HG02678 (cell line): ENCODE results near the gene CHRNE.
"Not testable (repeated sequence)": the region's sequence is repeated elsewhere in the genome, so short reads cannot be mapped to it uniquely, and the experiment has no call there.

Source experiments
- ATAC-seq: cut with Tn5 transposase; IDR thresholded peaks from one replicate; pipeline ENCODE4 v1.9.1; 2021; ENCODE audit warnings: mild to moderate bottlenecking, moderate library complexity; ENCODE audit not compliant: unreplicated experiment

CHRNE gene

DNA sequence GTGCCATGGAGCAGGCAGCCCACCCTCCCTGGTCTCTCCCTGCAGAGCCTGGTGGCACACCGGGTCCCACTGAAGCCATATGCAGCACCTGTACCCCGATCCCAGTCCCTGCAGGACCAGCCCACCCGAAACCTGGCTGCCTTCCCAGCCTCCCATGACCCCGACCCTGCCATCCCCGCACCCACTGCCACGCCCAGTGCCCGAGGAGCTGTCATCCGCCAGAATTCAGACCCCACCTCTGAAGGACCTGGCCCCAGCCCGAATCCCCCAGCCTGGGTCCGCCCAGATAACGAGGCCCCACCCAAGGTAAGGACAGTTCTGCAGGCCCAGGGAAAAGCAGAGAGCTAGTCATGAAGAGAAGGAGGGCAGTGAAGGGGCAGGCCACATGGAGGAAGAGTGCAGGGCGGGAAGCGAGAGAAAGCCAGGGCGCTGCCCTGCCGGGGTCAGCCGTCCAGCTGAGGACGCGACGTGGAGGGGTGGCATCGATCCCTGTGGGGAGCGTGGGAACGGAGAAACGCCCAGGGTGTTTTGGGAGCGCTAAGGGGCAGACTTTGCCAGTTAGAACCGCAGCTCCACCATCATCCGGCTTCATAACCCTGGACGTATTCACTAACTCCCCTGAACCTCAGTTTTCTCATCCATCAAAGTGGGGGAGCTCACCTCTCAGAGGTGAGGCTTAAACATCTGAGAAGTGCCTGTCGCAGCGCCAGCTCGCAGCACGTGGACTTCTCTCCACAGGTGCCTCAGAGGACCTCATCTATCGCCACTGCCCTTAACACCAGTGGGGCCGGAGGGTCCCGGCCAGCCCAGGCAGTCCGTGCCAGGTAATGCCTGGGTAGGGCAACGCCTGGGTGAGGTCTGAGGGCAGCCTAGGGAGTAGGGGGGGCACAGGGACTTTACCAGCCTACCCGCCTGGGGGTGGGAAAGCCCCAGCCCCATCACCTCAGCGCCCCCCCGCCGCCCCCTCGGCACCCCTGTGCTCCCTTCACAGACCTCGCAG lies 11.2 kb downstream of the CHRNE start:
- ATAC-seq = no peak

DNA sequence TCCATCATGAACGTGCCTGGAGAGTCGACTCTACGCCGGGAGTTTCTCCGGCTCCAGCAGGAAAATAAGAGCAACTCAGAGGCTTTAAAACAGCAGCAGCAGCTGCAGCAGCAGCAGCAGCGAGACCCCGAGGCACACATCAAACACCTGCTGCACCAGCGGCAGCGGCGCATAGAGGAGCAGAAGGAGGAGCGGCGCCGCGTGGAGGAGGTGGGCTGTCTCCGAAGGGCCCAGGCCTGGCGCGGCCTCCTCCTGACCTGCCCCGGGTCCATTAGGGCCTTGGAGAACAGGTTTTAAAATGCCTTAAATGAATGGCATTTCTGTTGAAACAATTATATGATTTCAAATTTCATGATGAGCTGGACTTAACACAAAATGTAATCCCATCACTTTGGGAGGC lies 15.3 kb downstream of the CHRNE start:
- no peak for ATAC-seq

DNA sequence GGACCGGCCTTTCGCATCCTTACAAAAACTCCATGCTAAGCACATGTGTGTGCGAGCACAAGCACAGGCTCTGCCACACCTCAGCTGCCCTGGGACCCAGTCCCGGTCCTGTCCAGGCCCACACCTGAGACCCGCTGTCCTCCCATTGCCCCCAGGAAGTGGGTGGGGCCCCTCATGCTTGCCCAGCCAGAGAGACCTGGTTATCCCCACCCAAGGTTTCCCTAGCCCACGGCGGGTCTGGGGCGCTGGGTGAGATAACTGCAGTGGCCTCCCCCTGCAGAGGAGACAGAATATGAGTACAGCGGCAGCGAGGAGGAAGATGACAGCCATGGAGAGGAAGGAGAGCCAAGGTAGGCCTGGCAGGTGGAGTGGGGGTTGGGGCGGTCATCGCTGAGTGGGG lies 16.1 kb downstream of the CHRNE start:
- ATAC-seq = no peak

GRCh38 chr17:4884489-4884888 lies 18.4 kb downstream of the CHRNE start:
- ATAC-seq = no peak

GRCh38 chr17:4881761-4882555 lies 20.9 kb downstream of the CHRNE start:
- ATAC-seq = no peak

DNA sequence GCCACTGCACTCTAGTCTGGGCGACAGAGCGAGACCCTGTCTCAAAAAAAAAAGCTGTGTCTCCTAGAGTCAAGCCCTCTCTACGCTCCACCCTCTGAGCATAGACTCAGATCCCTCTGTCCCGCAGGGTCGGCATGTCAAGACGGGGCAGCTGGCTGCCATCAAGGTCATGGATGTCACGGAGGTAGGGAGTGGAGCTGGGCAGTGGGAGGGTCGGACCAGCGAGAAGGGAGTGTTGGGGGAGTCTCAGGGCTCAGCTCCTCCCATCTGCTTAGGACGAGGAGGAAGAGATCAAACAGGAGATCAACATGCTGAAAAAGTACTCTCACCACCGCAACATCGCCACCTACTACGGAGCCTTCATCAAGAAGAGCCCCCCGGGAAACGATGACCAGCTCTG lies 22.0 kb downstream of the CHRNE start:
- ATAC-seq = no peak

DNA sequence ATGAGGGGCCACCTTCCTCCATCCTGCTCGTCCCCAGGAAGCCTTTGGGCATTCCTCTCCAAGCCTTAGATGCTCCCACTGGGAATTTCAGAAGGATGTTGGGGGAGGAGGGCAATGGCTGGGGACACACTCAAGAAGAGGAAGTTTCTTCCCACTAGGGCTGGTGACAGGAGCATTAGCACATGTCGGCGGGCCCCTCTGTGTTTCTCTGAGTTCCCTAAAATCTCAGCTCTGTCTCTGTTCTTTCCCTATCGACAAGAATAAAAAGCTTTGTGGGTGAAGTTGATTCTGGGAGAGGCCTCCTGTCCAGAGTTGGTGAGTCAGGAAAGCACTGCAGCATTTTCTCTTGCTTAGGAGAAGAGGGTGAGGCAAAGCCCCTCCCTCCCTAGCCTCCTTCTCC lies 23.3 kb downstream of the CHRNE start:
- no peak for ATAC-seq

DNA sequence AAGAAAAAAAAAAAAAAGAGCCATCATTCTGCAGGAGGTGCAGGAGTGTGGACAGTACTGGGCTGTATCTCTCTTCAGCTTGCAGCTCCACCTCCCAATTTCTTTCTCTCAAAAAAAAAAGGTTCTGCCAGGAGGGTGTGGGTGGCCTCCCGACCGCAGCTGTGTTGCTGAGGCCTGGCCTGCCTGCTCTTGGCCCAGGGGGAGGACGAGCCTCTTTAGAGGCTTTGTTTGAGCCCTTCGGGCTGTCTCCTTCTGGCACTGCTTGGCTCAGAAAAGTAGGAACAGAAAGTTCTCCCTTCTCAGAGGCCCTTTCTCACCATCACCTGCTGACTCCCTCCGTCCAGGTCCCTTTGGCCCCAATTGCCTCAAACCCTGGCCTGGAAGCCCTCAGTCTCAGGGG lies 25.8 kb downstream of the CHRNE start:
- no peak for ATAC-seq

DNA sequence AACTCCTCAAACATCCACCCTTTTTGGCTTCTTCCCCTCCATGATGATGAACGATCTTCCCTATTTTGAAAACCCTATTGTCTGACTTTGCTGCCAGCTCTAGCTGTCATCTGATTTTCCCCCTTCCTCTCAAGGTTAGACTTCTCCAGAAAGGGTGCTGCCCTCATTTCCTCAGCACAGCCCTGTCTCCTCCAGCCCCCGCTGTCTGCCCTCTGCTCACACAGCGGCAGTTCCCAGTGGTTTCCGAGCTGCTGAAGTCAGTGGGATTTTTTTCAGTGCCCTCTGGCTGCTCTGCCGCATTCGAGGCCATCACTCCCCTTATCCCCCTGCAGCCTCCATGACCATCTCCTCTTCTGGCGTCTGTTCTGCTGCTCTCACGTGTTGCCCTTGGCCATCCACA lies 30.1 kb downstream of the CHRNE start:
- no peak for ATAC-seq

- ATAC-seq = no peak
Observed at GRCh38 chr17:4870855-4871254, 32.0 kb downstream of the CHRNE start.

- ATAC-seq = not testable (repeated sequence)
Observed at GRCh38 chr17:4869058-4869998, 33.6 kb downstream of the CHRNE start.

DNA sequence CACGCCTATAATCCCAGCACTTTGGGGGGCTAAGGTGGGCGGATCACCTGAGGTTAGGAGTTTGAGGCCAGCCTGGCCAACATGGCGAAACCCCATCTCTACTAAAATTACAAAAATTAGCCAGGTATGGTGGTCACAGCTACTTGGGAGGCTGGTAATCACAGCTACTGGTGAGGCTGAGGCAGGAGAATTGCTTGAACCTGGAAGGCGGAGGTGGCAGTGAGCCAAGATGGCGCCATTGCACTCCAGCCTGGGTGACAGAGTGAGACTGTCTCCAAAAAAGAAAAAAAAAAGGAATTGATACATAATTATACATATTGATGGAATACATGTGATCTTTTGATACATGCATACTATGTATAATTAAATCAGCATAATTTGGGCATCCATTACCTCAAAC lies 35.4 kb downstream of the CHRNE start:
- ATAC-seq = not testable (repeated sequence)

GRCh38 chr17:4863321-4863720 lies 39.6 kb downstream of the CHRNE start:
- ATAC-seq = no peak

- ATAC-seq = no peak
Observed at GRCh38 chr17:4862720-4863119, 40.2 kb downstream of the CHRNE start.

DNA sequence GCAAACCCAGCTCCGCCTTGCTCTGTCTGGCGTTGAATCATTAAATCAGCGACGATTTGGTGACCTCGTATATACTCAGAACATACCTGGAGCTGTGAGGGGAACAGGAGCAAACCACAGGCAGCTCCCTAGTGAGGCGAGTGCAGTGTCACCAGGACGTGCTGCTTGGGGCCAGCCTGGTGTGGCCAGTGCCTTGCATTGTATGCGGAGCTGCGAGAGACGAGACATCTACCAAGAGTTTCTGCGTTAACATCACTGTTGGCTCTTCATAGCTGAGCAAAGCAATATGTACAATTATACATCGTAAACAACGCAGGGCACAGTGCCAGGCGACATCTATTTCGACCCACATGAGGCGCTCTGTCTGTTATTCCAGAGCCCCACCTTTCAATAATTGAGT lies 41.8 kb downstream of the CHRNE start:
- ATAC-seq = no peak

- ATAC-seq = no peak
Observed at GRCh38 chr17:4860651-4861050, 42.2 kb downstream of the CHRNE start.

DNA sequence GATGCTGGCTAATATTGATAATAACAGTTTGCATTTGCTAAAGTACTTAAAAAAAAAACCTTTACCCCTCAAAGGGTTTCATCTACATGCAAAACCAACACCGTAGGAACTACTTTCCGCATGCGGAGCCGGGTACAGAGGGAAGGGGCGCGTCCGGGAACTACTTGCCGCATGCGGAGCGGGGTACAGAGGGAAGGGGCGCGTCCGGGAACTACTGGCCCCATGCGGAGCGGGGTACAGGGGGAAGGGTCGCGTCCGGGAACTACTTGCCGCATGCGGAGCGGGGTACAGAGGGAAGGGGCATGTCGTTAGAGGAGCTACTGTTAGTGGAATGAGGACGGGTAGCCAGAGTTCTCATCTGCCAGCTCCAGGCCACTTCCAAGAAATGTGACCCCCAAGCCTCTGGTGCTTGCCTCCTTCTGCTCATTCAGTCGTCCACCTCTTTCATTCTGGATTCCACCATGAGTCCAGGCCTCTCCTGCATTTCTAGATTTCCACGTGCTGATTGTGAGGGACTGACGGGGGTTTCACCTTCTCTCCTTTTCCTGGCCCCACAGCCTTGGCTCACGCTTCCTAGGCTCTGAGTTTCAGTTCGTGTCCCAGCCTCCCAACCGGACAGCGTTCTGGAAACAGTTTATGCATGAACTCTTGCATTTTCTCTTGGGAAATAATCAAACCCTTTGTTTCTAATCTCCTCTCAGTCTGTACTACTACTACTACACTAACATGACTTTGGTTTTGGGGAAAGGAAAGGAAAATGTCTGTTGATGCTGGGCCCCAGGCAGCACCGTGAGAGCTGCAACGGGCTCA lies 42.9 kb downstream of the CHRNE start:
- no peak for ATAC-seq

DNA sequence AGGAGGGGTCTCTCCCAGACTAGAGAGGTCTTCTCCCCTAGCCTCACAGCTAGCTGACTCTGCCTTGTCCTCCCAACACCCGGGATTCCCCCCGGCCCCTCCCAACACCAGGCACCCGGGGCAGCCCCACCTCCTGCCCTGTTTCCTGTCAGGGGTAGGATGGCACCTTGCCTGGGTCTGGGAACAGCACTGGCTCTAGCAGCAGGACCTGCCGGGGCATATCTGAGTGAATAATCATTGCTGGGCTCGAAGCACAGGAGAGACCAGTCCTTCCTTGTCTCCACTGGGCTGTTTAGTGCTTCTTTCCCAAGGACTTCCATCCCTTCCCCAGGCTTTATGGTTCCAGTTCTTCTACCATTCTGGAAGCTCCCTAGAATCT lies 44.0 kb downstream of the CHRNE start:
- ATAC-seq = no peak

DNA sequence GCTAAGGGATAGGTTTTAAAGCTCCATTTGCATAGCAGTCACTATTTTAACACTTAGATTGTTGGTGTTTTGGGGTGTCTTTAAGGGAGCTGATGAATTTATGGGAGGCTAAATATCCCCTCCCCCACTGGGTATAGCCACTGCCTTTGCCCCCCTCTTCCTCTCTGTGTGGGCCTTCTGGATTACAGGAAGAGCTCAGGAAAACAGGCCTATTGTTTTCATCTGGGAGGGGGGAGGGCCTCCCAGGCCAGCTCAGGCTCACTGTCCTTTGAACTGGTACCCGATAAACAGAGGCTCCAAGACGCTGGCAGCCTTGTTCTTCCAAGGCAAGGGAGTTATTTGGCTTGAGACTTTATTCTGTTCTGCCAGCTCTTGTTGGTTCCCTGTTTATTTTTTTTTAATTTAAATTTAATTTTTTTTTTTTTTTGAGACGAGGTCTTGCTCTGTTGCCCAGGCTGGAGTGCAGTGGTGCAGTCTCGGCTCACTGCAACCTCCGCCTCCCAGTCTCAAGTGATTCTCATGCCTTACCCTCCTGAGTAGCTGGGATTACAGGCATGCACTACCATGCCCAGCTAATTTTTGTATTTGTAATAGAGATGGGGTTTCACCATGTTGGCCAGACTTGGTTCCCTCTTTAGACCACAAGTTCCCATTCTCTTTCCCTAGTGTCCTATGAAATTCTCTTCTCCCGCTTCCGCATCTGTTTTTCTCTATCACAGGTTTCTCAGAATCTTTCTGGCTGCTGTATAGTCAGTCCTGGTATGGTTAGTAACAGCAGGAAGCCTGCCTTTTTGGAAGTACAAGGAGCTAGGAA lies 44.6 kb downstream of the CHRNE start:
- ATAC-seq = no peak
